Activated CD4-positive, alpha-beta memory T cell treated with anti-CD3 and anti-CD28 coated beads, Interleukin-2, amount 10 ng/mL, durations not matched to agents 7 days and 5 days (primary cell): Measurements from ENCODE around the gene TUBB3. TPM values are rescaled to one million over a fixed set of nuclear protein-coding genes. Genes with fewer than 3 reads are reported as not detected.
"Not testable (repeated sequence)": the region's sequence is repeated elsewhere in the genome, so short reads cannot be mapped to it uniquely, and the experiment has no call there.

ENCODE experiments used
- CTCF ChIA-PET: fragments of 350-600 bp; sonication (Branson Sonifier 250); formaldehyde crosslinking; loops from one replicate; lab custom pipeline; 2021; ENCODE audit warnings: antibody characterized with exemption, inconsistent platforms; lab: Charles Lee
- POLR2A ChIA-PET: fragments of 350-600 bp; sonication (Branson Sonifier 250); formaldehyde crosslinking; loops from one replicate; lab custom pipeline; 2021; ENCODE audit warnings: antibody characterized with exemption; lab: Charles Lee
- DNase-seq: peaks from one replicate; pipeline ENCODE4 v3.0.0-alpha.2; 2020
- H3K27ac Mint-ChIP-seq: one replicate; pipeline ENCODE4 v1.8.0; 2021; ENCODE audit warnings: mild to moderate bottlenecking, mixed read lengths
- H3K27me3 Mint-ChIP-seq: one replicate; pipeline ENCODE4 v1.8.0; 2021; ENCODE audit warnings: mixed read lengths
- H3K36me3 Mint-ChIP-seq: one replicate; pipeline ENCODE4 v1.8.0; 2021; ENCODE audit warnings: low read depth, mixed read lengths
- H3K4me1 Mint-ChIP-seq: one replicate; pipeline ENCODE4 v1.8.0; 2021; ENCODE audit warnings: mixed read lengths
- H3K4me3 Mint-ChIP-seq: one replicate; pipeline ENCODE4 v1.8.0; 2021; ENCODE audit warnings: mild to moderate bottlenecking, mixed read lengths
- H3K9me3 Mint-ChIP-seq: one replicate; pipeline ENCODE4 v1.8.0; 2021; ENCODE audit warnings: mixed read lengths
- total RNA-seq, 2 experiments: library from RNA; stranded (reverse); gene quantifications; one replicate each; pipeline ENCODE4 v1.2.3, GENCODE V29; 2021

Gene TUBB3
- total RNA-seq, 2 experiments from 2014 or later, result 3.6 to 4.0 TPM

DNA sequence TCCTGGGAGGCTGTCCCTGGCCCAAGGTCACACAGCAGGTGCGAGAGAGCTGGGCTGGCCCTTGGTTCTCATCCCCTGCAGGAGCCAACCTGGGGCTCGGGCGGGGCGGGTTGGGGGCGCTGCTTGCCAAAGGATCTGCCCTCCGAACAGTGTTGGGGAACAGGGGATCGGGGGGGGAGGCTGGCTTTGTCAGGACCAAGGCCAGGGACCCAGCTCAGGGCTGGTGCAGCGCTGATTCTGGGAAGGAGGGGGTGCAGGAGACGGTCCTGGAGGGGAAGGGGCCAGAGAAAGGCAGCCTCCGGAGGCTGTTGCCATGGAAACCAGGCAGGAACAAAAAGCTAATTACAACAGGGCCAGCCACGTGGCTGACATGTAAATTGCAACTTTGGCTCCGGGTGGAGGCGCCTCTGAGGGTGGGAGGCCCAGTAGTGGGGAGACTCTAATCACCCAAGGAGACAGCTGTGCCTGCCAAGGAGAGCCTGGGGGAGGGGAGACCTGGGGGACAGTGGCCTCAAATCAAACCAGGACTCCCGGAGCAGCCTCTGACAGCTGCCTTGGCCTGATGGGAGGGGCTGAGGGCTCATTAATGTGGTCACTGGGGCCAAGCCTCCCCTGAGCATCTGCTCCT, 1.3 kb downstream of the TUBB3 start:
- POLR2A ChIA-PET, result interaction anchor here (1.0 to 2.7 kb wide), 2 partner anchors 48 to 51 kb away, joined by 3 to 14 read pairs; partner anchors contain the start of gene TCF25
- H3K27ac Mint-ChIP-seq, result no peak overlapping the region
- CTCF ChIA-PET, result no interaction called here
- DNase-seq, result peak; percentile 45
- H3K36me3 Mint-ChIP-seq, result no peaks in the 10 kb centered on the region
- peak overlapping the region; percentile 27 for H3K4me3 Mint-ChIP-seq
- H3K27me3 Mint-ChIP-seq, result peaks cover 36% of the 10 kb centered on the region
- peaks cover 39% of the 10 kb centered on the region for H3K4me1 Mint-ChIP-seq
- no peaks in the 10 kb centered on the region for H3K9me3 Mint-ChIP-seq

- DNase-seq, result no peak
- Mint-ChIP-seq H3K4me1 (peaks cover 34% of the 10 kb centered on the region), H3K9me3 (no peaks in the 10 kb centered on the region), H3K36me3 (no peaks in the 10 kb centered on the region), H3K4me3 (no peak overlapping the region), H3K27me3 (peaks cover 31% of the 10 kb centered on the region), H3K27ac (no peak overlapping the region)
- POLR2A ChIA-PET, result interaction anchor here (0.6 to 2.7 kb wide), 3 partner anchors 47 to 52 kb away, joined by 3 to 14 read pairs (median 3); partner anchors contain the start of gene TCF25
- CTCF ChIA-PET, result no interaction called here
These were observed 1.8 kb downstream of the TUBB3 start for GRCh38 chr16:89924925-89925307.

GRCh38 chr16:89925596-89926079, 2.5 kb downstream of the TUBB3 start:
- ChIA-PET POLR2A (interaction anchor here (0.6 to 2.7 kb wide), 3 partner anchors 47 to 53 kb away, joined by 3 to 14 read pairs (median 3); partner anchors contain the start of gene TCF25), CTCF (no interaction called here)
- Mint-ChIP-seq H3K4me3 (peak overlapping the region; percentile 46), H3K36me3 (no peaks in the 10 kb centered on the region), H3K9me3 (no peaks in the 10 kb centered on the region), H3K27me3 (peaks cover 25% of the 10 kb centered on the region), H3K4me1 (peaks cover 30% of the 10 kb centered on the region), H3K27ac (no peak overlapping the region)
- DNase-seq, result no peak

GRCh38 chr16:89931305-89931896, 8.3 kb downstream of the TUBB3 start:
- Mint-ChIP-seq H3K4me1 (peaks cover 2% of the 10 kb centered on the region), H3K36me3 (no peaks in the 10 kb centered on the region), H3K9me3 (peaks cover 2% of the 10 kb centered on the region), H3K27me3 (peaks cover 2% of the 10 kb centered on the region), H3K27ac (no peak overlapping the region), H3K4me3 (no peak overlapping the region)
- ChIA-PET CTCF (no interaction called here), POLR2A (no interaction called here)
- no peak for DNase-seq

DNA sequence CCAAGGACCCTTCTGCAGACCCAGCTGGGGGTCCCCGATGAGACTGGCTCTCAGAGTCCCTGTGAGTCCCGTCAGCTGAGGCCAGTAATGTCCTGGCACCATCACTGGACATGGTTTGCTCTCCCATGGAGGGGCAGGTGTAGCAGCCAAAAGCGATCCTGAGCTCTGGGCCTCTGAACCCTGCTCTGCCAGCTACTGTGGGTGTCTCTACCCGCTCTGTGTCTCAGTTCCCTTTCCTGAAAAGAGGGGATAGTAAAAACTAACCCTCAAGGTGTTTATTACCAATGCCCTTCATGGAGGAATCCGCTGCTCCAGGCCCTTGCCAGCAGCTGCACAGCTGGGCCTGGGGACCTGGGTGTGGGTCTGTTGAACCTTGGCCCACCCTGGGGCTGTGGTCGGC, 8.8 kb downstream of the TUBB3 start:
- Mint-ChIP-seq H3K36me3 (no peaks in the 10 kb centered on the region), H3K27ac (no peak overlapping the region), H3K27me3 (peaks cover 2% of the 10 kb centered on the region), H3K9me3 (peaks cover 2% of the 10 kb centered on the region), H3K4me3 (no peak overlapping the region), H3K4me1 (no peaks in the 10 kb centered on the region)
- ChIA-PET CTCF (no interaction called here), POLR2A (interaction anchor here (1.4 kb wide), 1 partner anchor 9 kb away, joined by 3 read pairs; the partner anchor contains the start of gene TUBB3)
- DNase-seq, result no peak

GRCh38 chr16:89934019-89934418, 10.9 kb downstream of the TUBB3 start:
- DNase-seq, POLR2A ChIA-PET, CTCF ChIA-PET, H3K27me3 Mint-ChIP-seq, H3K4me3 Mint-ChIP-seq, H3K27ac Mint-ChIP-seq, H3K9me3 Mint-ChIP-seq, H3K4me1 Mint-ChIP-seq, H3K36me3 Mint-ChIP-seq: not testable (repeated sequence)

GRCh38 chr16:89934611-89935553, 11.7 kb downstream of the TUBB3 start:
- H3K9me3 Mint-ChIP-seq, result peaks cover 2% of the 10 kb centered on the region
- H3K4me1 Mint-ChIP-seq, result no peaks in the 10 kb centered on the region
- no peak for DNase-seq
- H3K4me3 Mint-ChIP-seq, result no peak overlapping the region
- H3K27me3 Mint-ChIP-seq, result no peaks in the 10 kb centered on the region
- ChIA-PET CTCF (no interaction called here), POLR2A (interaction anchor here (1.3 kb wide), 1 partner anchor 12 kb away, joined by 3 read pairs; the partner anchor contains the start of gene TUBB3)
- no peaks in the 10 kb centered on the region for H3K36me3 Mint-ChIP-seq
- H3K27ac Mint-ChIP-seq, result no peak overlapping the region

GRCh38 chr16:89935620-89936019, 12.5 kb downstream of the TUBB3 start:
- H3K36me3 Mint-ChIP-seq, CTCF ChIA-PET, H3K27me3 Mint-ChIP-seq, DNase-seq, H3K27ac Mint-ChIP-seq, H3K9me3 Mint-ChIP-seq, H3K4me1 Mint-ChIP-seq, H3K4me3 Mint-ChIP-seq: not testable (repeated sequence)
- POLR2A ChIA-PET, result interaction anchor here (1.3 kb wide), 1 partner anchor 13 kb away, joined by 3 read pairs; the partner anchor contains the start of gene TUBB3

- no peak overlapping the region for H3K27ac Mint-ChIP-seq
- ChIA-PET POLR2A (interaction anchor here (1.3 kb wide), 1 partner anchor 13 kb away, joined by 3 read pairs; the partner anchor contains the start of gene TUBB3), CTCF (no interaction called here)
- peaks cover 2% of the 10 kb centered on the region for H3K9me3 Mint-ChIP-seq
- no peaks in the 10 kb centered on the region for H3K36me3 Mint-ChIP-seq
- H3K27me3 Mint-ChIP-seq, result peaks cover 2% of the 10 kb centered on the region
- no peak overlapping the region for H3K4me3 Mint-ChIP-seq
- H3K4me1 Mint-ChIP-seq, result no peaks in the 10 kb centered on the region
- no peak for DNase-seq
These were observed 12.9 kb downstream of the TUBB3 start for GRCh38 chr16:89936034-89936433.

- no peak overlapping the region for H3K27ac Mint-ChIP-seq
- ChIA-PET POLR2A (no interaction called here), CTCF (no interaction called here)
- H3K9me3 Mint-ChIP-seq, result peaks cover 2% of the 10 kb centered on the region
- no peak overlapping the region for H3K4me3 Mint-ChIP-seq
- H3K4me1 Mint-ChIP-seq, result no peaks in the 10 kb centered on the region
- no peaks in the 10 kb centered on the region for H3K36me3 Mint-ChIP-seq
- DNase-seq, result no peak
- H3K27me3 Mint-ChIP-seq, result peaks cover 3% of the 10 kb centered on the region
These were observed 13.4 kb downstream of the TUBB3 start for GRCh38 chr16:89936508-89936907.

DNA sequence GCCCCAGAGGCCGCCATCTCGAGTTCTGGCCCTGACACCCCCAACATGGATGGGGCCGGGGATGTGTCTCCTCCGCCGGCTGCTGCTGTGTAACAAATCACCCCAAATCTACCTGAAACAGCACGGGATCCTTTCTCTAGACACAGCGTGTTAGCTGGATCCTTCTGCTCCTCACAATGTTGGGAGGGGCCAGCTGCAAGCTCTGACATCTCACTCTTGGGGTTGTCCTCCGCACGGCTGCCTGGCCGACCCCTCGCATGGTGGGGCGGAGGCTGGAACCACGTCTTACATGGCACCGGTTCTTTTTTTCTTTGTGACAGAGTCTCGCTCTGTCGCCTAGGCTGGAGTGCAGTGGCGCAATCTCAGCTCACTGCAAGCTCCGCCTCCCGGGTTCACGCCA, 13.8 kb downstream of the TUBB3 start:
- no peaks in the 10 kb centered on the region for H3K36me3 Mint-ChIP-seq
- H3K4me3 Mint-ChIP-seq, result no peak overlapping the region
- peaks cover 2% of the 10 kb centered on the region for H3K9me3 Mint-ChIP-seq
- ChIA-PET POLR2A (no interaction called here), CTCF (no interaction called here)
- no peak overlapping the region for H3K27ac Mint-ChIP-seq
- peaks cover 6% of the 10 kb centered on the region for H3K27me3 Mint-ChIP-seq
- DNase-seq, result no peak
- no peaks in the 10 kb centered on the region for H3K4me1 Mint-ChIP-seq

- Mint-ChIP-seq H3K36me3 (no peaks in the 10 kb centered on the region), H3K27ac (no peak overlapping the region), H3K9me3 (peaks cover 2% of the 10 kb centered on the region), H3K27me3 (peaks cover 10% of the 10 kb centered on the region), H3K4me1 (no peaks in the 10 kb centered on the region), H3K4me3 (no peak overlapping the region)
- no peak for DNase-seq
- POLR2A ChIA-PET, result no interaction called here
- CTCF ChIA-PET, result no interaction called here
These were observed 15.2 kb downstream of the TUBB3 start for GRCh38 chr16:89938175-89938885.
